Smooth muscle cell of the pulmonary artery (primary cell): ENCODE data around the gene KRTAP5-5. TPM values are rescaled to one million over a fixed set of nuclear protein-coding genes. Genes with fewer than 3 reads are reported as not detected.

ENCODE experiments used
- total RNA-seq: library from RNA; depleted of rRNA; stranded (reverse); fragments of >200 nt; gene quantifications from 2 replicates; pipeline ENCODE4 v1.2.3, GENCODE V29; 2014

Gene KRTAP5-5
- total RNA-seq = not detected in 2 replicates

GRCh38 chr11:1629326-1630185 lies at the start of gene KRTAP5-5:
TSS of gene KRTAP5-5 (plus strand) at chr11:1629775. CDS start at chr11:1629841, 66 bp downstream.

GRCh38 chr11:1584661-1585370 lies 44.8 kb upstream of the KRTAP5-5 start, which contains the start of gene KRTAP5-1:
TSS of gene KRTAP5-1 (minus strand) at chr11:1585283. CDS start at chr11:1585249, 34 bp downstream.

DNA sequence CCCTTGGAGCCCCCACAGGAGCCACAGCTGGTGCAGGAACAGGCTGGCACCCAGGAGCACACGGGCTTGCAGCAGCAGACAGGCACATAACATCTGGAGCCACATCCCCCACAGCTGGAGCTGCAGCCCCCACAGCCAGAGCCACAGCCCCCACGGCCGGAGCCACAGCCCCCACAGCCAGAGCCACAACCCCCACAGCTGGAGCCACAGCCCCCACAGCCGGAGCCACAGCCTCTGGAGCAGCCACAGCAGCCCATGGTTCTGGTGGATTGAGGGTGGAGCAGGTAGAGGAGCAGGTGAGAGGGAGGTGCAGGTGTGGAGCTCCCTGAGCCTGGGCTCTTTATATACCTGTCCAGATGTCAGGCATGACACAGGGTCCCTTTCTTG lies 31.6 kb upstream of the KRTAP5-5 start, which contains the start of gene KRTAP5-2:
Gene KRTAP5-2, minus strand, starts transcription at position 301 of the 387 bp plus-strand sequence. Its CDS starts 44 bp downstream, at position 257.

GRCh38 chr11:1608363-1608762 lies 21.2 kb upstream of the KRTAP5-5 start, which contains the start of gene KRTAP5-3:
TSS of gene KRTAP5-3 (minus strand) at chr11:1608463. CDS start at chr11:1608385, 78 bp downstream.

DNA sequence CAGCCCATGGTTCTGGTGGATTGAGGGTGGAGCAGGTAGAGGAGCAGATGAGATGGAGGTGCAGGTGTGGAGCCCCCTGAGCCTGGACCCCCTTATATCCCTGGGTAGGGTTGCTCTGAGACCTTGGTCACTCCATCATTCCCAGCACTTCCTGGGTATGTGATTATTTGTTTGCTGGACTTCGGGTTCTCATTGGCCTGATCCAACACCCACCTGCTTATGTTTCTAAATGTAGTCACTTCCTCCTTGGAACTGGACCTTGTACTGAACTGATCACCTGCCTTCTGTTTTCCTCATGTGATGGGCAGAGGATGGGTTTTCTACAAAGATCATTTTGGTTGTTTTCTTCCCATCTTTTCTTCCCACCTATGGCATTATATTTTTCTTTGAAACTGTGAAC lies 7.5 kb upstream of the KRTAP5-5 start, which contains the start of gene KRTAP5-4:
Gene KRTAP5-4, minus strand, starts transcription at position 53 of the 400 bp plus-strand sequence. Its CDS starts 45 bp downstream, at position 8.

Other genes with a start within 250 kb of the KRTAP5-5 start
- 0.46 and 1.1 TPM in 2 replicates for gene BRSK2, start 239.8 kb upstream of the KRTAP5-5 start, total RNA-seq
- gene MOB2, start 143.0 kb upstream of the KRTAP5-5 start, total RNA-seq = 25.5 and 31.0 TPM in 2 replicates
- gene DUSP8, start 57.5 kb upstream of the KRTAP5-5 start, total RNA-seq = 0.78 and 1.2 TPM in 2 replicates
- gene KRTAP5-1, start 44.5 kb upstream of the KRTAP5-5 start, total RNA-seq = not detected in 2 replicates
- gene KRTAP5-2, start 31.5 kb upstream of the KRTAP5-5 start, total RNA-seq = not detected in 2 replicates
- not detected in 2 replicates for gene KRTAP5-3, start 21.3 kb upstream of the KRTAP5-5 start, total RNA-seq
- gene KRTAP5-4, start 7.6 kb upstream of the KRTAP5-5 start, total RNA-seq = not detected in 2 replicates
- gene KRTAP5-6, start 67.4 kb downstream of the KRTAP5-5 start, total RNA-seq = not detected in 2 replicates
- gene IFITM10, start 120.8 kb downstream of the KRTAP5-5 start, total RNA-seq = 1.9 and 2.7 TPM in 2 replicates
- gene CTSD, start 134.2 kb downstream of the KRTAP5-5 start, total RNA-seq = 782 and 876 TPM in 2 replicates
- 0.07 TPM in 2 replicates for gene SYT8, start 205.2 kb downstream of the KRTAP5-5 start, total RNA-seq
- not detected in 2 replicates for gene TNNI2, start 209.2 kb downstream of the KRTAP5-5 start, total RNA-seq
- gene LSP1, start 223.3 kb downstream of the KRTAP5-5 start, total RNA-seq = 0.66 and 4.7 TPM in 2 replicates